ENCODE measurements around the gene ADAR. TPM values are rescaled to one million over a fixed set of nuclear protein-coding genes. Genes with fewer than 3 reads are reported as not detected.

Gene ADAR
- total RNA-seq, 1 donor from 2014 or later, result 209 TPM

DNA sequence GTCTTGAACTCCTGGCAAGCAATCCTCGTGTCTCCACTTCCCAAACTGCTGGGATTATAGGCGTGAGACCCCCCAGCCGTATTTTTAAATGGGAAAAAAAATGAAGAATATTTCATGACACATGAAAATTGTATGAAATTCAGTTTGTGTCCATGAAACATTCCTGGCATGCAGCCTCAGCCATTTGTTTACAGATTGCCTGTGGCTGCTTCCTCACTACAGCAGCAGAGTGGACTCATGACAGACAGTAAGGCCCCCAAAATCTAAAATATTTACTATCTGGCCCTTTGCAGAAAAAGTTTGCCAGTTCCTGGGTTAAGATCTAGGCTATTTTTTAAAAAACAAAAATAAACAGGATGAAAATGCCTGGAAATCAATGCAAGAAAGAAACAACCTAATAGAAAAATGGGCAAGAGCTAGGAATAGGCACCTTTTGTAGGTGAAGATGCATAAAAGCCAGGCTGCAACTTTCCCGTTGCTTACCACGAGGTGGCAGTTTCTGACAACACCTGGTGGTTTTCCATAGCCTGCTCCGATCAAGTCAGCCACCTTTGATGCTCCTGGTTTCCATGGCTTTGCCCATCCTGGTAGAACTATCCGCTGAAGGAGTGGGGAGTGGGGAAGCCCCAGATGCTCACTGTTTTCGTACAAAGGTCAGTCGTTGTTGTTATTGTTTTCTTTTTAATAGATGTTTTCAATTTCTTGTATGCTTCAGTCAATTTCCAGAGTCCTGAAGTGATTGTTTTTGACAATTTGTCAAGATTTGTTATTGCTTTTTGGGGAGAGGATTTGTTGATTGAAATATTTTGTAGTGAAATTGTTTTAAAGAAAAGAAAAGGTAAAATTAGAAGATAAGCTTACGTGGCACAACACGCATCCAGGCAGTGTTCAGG, 73.8 kb downstream of the ADAR start:
- Mint-ChIP-seq H3K9me3 (peaks cover 3% of the 10 kb centered on the region), H3K27ac (no peak overlapping the region)

More for the DNA sequence above, 73.8 kb downstream of the ADAR start:
- Mint-ChIP-seq H3K4me1 (no peaks in the 10 kb centered on the region), H3K36me3 (ENCODE audit: low read depth) (no peaks in the 10 kb centered on the region), H3K27me3 (peaks cover 11% of the 10 kb centered on the region), H3K4me3 (no peak overlapping the region)
- ATAC-seq (ENCODE audit: low read depth), result no peak
- CTCF ChIA-PET, result interaction anchor here (1.4 kb wide), 1 partner anchor 54 kb away, joined by 4 read pairs; no protein-coding TSS in a partner anchor
- TF ChIP-seq, protein P1, sequence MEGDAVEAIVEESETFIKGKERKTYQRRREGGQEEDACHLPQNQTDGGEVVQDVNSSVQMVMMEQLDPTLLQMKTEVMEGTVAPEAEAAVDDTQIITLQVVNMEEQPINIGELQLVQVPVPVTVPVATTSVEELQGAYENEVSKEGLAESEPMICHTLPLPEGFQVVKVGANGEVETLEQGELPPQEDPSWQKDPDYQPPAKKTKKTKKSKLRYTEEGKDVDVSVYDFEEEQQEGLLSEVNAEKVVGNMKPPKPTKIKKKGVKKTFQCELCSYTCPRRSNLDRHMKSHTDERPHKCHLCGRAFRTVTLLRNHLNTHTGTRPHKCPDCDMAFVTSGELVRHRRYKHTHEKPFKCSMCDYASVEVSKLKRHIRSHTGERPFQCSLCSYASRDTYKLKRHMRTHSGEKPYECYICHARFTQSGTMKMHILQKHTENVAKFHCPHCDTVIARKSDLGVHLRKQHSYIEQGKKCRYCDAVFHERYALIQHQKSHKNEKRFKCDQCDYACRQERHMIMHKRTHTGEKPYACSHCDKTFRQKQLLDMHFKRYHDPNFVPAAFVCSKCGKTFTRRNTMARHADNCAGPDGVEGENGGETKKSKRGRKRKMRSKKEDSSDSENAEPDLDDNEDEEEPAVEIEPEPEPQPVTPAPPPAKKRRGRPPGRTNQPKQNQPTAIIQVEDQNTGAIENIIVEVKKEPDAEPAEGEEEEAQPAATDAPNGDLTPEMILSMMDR (IDR thresholded peaks at IDR 0.05), result no peak
- POLR2A ChIA-PET, result no interaction called here
- intact Hi-C loops (cut with micrococcal nuclease), result no loop called here
- no peak for DNase-seq

Other genes starting within 250 kb of the ADAR start
- 3.3 and 5.1 TPM in 2 replicates for gene IL6R, start 202.8 kb downstream of the ADAR start, total RNA-seq
- gene TDRD10, start 106.0 kb downstream of the ADAR start, total RNA-seq, result not detected in 2 replicates
- 0.04 TPM in 1 of 2 replicates, not detected in the other for gene SHE, start 105.8 kb downstream of the ADAR start, total RNA-seq
- 96.5 and 104 TPM in 2 replicates for gene UBE2Q1, start 49.5 kb downstream of the ADAR start, total RNA-seq
- not detected in 2 replicates for gene CHRNB2, start 40.4 kb downstream of the ADAR start, total RNA-seq